ENCODE results near the gene MAP1B. TPM values are rescaled to one million over a fixed set of nuclear protein-coding genes. Genes with fewer than 3 reads are reported as not detected.
A peak's percentile ranks its signal among the peaks of the same experiment; 100 is the strongest.

Gene MAP1B
- polyA plus RNA-seq, 1 experiment, result 55.3 TPM

- CTCF ChIA-PET, result interaction anchor here (1.0 kb wide), 1 partner anchor 426 kb away, joined by 4 read pairs; no protein-coding TSS in a partner anchor
- TF ChIP-seq, protein P1, sequence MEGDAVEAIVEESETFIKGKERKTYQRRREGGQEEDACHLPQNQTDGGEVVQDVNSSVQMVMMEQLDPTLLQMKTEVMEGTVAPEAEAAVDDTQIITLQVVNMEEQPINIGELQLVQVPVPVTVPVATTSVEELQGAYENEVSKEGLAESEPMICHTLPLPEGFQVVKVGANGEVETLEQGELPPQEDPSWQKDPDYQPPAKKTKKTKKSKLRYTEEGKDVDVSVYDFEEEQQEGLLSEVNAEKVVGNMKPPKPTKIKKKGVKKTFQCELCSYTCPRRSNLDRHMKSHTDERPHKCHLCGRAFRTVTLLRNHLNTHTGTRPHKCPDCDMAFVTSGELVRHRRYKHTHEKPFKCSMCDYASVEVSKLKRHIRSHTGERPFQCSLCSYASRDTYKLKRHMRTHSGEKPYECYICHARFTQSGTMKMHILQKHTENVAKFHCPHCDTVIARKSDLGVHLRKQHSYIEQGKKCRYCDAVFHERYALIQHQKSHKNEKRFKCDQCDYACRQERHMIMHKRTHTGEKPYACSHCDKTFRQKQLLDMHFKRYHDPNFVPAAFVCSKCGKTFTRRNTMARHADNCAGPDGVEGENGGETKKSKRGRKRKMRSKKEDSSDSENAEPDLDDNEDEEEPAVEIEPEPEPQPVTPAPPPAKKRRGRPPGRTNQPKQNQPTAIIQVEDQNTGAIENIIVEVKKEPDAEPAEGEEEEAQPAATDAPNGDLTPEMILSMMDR (IDR thresholded peaks at IDR 0.05; ENCODE audit: low read depth, low read length), result no peak
- H3K4me3 ChIP-seq (ENCODE audit: low read depth, low read length), result no peak overlapping the region
Observed at GRCh38 chr5:72209147-72210115, 102.2 kb downstream of the MAP1B start.

DNA sequence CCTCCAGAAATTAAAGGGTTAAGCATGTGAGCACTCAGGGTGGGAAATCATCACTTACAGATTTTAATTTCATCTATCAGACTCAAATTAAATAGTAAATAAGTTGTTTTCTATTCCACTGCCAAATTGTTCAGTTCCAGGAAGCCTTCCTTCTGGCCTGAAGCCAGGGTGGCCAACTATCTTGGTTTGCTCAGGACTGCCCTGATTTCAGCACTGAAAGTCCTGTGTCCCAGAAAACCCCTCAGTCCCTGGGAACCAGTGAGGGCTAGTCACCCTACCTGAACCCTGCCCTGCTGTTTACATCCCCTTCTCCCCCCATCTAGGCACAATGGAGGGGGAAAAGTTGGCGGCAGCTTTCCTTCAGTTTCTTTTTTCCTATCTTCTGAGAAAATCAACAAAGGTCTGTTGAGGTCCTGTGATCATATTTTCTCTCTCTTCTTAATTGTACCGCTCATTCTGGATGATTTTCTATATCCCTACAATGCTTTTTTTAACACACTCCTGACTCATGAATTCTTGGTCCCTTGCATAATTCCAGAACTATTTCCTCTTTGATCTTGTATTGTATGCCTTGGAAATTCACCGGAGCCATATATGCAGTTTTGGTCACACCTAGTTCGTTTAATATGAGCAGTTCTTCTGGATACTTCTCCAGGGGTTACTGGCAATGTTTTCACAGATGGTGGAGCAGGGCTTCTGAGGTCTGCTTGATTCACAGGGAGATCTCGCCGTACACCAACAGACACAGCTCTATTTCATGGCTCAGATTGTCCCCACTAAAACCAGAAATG is 103.8 kb downstream of the MAP1B start:
- peak; percentile 48 for DNase-seq (ENCODE audit: low read depth, low spot score)
- no peaks in the 10 kb centered on the region for H3K9me3 ChIP-seq (ENCODE audit: control insufficient read depth, insufficient read depth, low read length)
- H3K27ac ChIP-seq (ENCODE audit: low read depth, low read length), result peak overlapping the region; percentile 94
- H3K27me3 ChIP-seq (ENCODE audit: control insufficient read depth, insufficient read depth, low read length), result no peaks in the 10 kb centered on the region
- CTCF ChIA-PET, result no interaction called here
- TF ChIP-seq, protein P1 (IDR thresholded peaks at IDR 0.05; ENCODE audit: low read depth, low read length), result no peak
- POLR2A ChIA-PET, result no interaction called here
- H3K4me3 ChIP-seq (ENCODE audit: low read depth, low read length), result peak overlapping the region; percentile 35

More at GRCh38 chr5:72209147-72210115, 102.2 kb downstream of the MAP1B start:
- H3K27me3 ChIP-seq (ENCODE audit: control insufficient read depth, insufficient read depth, low read length), result no peaks in the 10 kb centered on the region
- no peak overlapping the region for H3K27ac ChIP-seq (ENCODE audit: low read depth, low read length)
- POLR2A ChIA-PET, result no interaction called here
- DNase-seq (ENCODE audit: low read depth, low spot score), result no peak
- H3K9me3 ChIP-seq (ENCODE audit: control insufficient read depth, insufficient read depth, low read length), result no peaks in the 10 kb centered on the region

GRCh38 chr5:72212171-72212570 is 104.9 kb downstream of the MAP1B start:
- CTCF ChIA-PET, result no interaction called here
- TF ChIP-seq, protein P1 (IDR thresholded peaks at IDR 0.05; ENCODE audit: low read depth, low read length), result no peak
- H3K27ac ChIP-seq (ENCODE audit: low read depth, low read length), result no peak overlapping the region
- no peaks in the 10 kb centered on the region for H3K27me3 ChIP-seq (ENCODE audit: control insufficient read depth, insufficient read depth, low read length)
- DNase-seq (ENCODE audit: low read depth, low spot score), result no peak
- POLR2A ChIA-PET, result no interaction called here
- no peak overlapping the region for H3K4me3 ChIP-seq (ENCODE audit: low read depth, low read length)
- H3K9me3 ChIP-seq (ENCODE audit: control insufficient read depth, insufficient read depth, low read length), result no peaks in the 10 kb centered on the region

GRCh38 chr5:72213482-72213881 is 106.2 kb downstream of the MAP1B start:
- TF ChIP-seq, protein P1 (IDR thresholded peaks at IDR 0.05; ENCODE audit: low read depth, low read length), result no peak
- no peaks in the 10 kb centered on the region for H3K27me3 ChIP-seq (ENCODE audit: control insufficient read depth, insufficient read depth, low read length)
- no peak overlapping the region for H3K27ac ChIP-seq (ENCODE audit: low read depth, low read length)
- no peak overlapping the region for H3K4me3 ChIP-seq (ENCODE audit: low read depth, low read length)
- CTCF ChIA-PET, result interaction anchor here (1.1 kb wide), 1 partner anchor 11 kb away, joined by 3 read pairs; no protein-coding TSS in a partner anchor
- no peaks in the 10 kb centered on the region for H3K9me3 ChIP-seq (ENCODE audit: control insufficient read depth, insufficient read depth, low read length)
- POLR2A ChIA-PET, result no interaction called here
- DNase-seq (ENCODE audit: low read depth, low spot score), result no peak

Measured in AG04450 (cell line).